Measurements from ENCODE around the gene HM13. TPM values are rescaled to one million over a fixed set of nuclear protein-coding genes. Genes with fewer than 3 reads are reported as not detected.

The HM13 gene
- total RNA-seq, 1 donor from 2014 or later: 43.7 TPM

Small RNA genes lying within 50 kb of the gene (microRNA-seq; reads per million reads assigned to microRNA genes)
- not detected for gene MIR3193

Other genes with a start within 250 kb of the HM13 start
- gene DEFB116, start 205.9 kb upstream of the HM13 start, total RNA-seq: not detected
- not detected for gene DEFB118, start 145.8 kb upstream of the HM13 start, total RNA-seq
- not detected for gene DEFB119, start 123.9 kb upstream of the HM13 start, total RNA-seq
- not detected for gene DEFB121, start 108.2 kb upstream of the HM13 start, total RNA-seq
- gene DEFB123, start 73.8 kb upstream of the HM13 start, total RNA-seq: not detected
- gene DEFB124, start 39.3 kb upstream of the HM13 start, total RNA-seq: not detected
- gene REM1, start 39.2 kb upstream of the HM13 start, total RNA-seq: 2.1 TPM
- 163 TPM for gene ID1, start 90.8 kb downstream of the HM13 start, total RNA-seq
- 11.3 TPM for gene COX4I2, start 123.5 kb downstream of the HM13 start, total RNA-seq
- gene BCL2L1, start 208.4 kb downstream of the HM13 start, total RNA-seq: 42.5 TPM
- gene TPX2, start 224.8 kb downstream of the HM13 start, total RNA-seq: 0.78 TPM